Prostate gland (tissue), 2 donors: ENCODE data around the gene EIF4A3. TPM values are rescaled to one million over a fixed set of nuclear protein-coding genes. Genes with fewer than 3 reads are reported as not detected.

Source experiments
- DNase-seq: peaks from one replicate; pipeline ENCODE4 v3.0.0-alpha.2; 2019; ENCODE audit warnings: low spot score
- H3K27ac ChIP-seq, 2 donors: fragments of 200-600 bp; sonication (generic); 2 replicates each; pipeline ENCODE4 v1.5.1; 2017 to 2019
- H3K27me3 ChIP-seq: fragments of 200-600 bp; sonication (generic); replicated peaks from 2 replicates; pipeline ENCODE4 v1.5.1; 2019; ENCODE audit not compliant: insufficient read depth
- H3K36me3 ChIP-seq, 2 donors: fragments of 200-600 bp; sonication (generic); 1 replicate in 1 of 2; 2 replicates in 1 of 2; pipeline versions ENCODE4 v1.5.1 to v1.8.1; 2017 to 2019
- H3K4me1 ChIP-seq: fragments of 200-600 bp; sonication (generic); replicated peaks from 2 replicates; pipeline ENCODE4 v1.5.1; 2019
- H3K4me3 ChIP-seq, 2 donors: fragments of 200-600 bp; sonication (generic); 2 replicates each; pipeline ENCODE4 v1.5.1; 2017 to 2019
- H3K9me3 ChIP-seq: fragments of 200-600 bp; sonication (generic); 2 replicates; pipeline ENCODE4 v1.5.1; 2017
- POLR2A ChIP-seq: fragments of 450-650 bp; IDR thresholded peaks from one replicate; pipeline ENCODE4 v1.6.1; 2016; ENCODE audit warnings: antibody characterized with exemption, mild to moderate bottlenecking
- POLR2AphosphoS5 ChIP-seq: sonication (generic); formaldehyde crosslinking; IDR thresholded peaks from one replicate; pipeline ENCODE4 v1.6.1; 2017; ENCODE audit warnings: antibody characterized with exemption
- WGBS: methylation state at CpG from one replicate; pipeline ENCODE4 v1.1.5; 2018; 5-methylcytosine and 5-hydroxymethylcytosine counted together
- intact Hi-C: fragments of 100-400 bp; cut with DNase I; formaldehyde crosslinking; loops from one replicate; pipeline ENCODE4 v1.14.2; 2022
- total RNA-seq, 2 donors: library from RNA; depleted of rRNA; stranded (reverse); fragments of >200 nt; gene quantifications; one replicate each; pipeline ENCODE4 v1.1.0, GENCODE V29; 2016
- TF ChIP-seq, protein P1 (sequence below), 4 experiments: fragments of 200-600 bp in 2 of 4; fragments of 450-650 bp in 2 of 4; sonication (generic) in 2 of 4; IDR thresholded peaks; 1 replicate in 3 of 4; 2 replicates in 1 of 4; pipeline ENCODE4 v1.5.1; 2016 to 2019; ENCODE audit warnings: antibody characterized with exemption in 4 of 4, mild to moderate bottlenecking in 2 of 4, moderate library complexity in 2 of 4

EIF4A3 gene
- total RNA-seq, 2 donors from 2014 or later: 69.7 to 72.9 TPM

DNA sequence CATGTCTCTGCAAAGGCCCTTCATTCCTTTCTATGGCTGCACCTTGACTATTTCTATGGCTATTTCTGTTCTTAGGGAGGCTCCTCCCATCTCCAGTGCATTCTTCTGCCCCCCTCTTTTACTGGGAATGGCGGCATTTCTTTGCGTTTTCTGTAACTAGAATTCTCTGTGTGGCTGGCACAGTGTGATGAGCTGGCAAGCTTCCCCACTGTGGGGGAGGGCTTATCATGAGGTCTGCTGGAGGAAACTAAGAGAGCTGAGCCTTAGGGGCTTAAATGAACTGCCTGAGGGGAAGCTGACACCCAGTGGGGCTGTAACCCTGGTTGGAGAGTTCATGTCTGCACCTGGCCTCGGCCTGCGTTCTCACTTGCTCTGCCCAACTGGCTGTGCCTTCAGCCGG lies 21.4 kb upstream of the EIF4A3 start:
- Histone ChIP-seq H3K9me3 (no peaks in the 10 kb centered on the region), H3K36me3 (no peaks in the 10 kb centered on the region), H3K4me3 (no peak overlapping the region), H3K27ac (no peak overlapping the region), H3K4me1 (no peaks in the 10 kb centered on the region), H3K27me3 (no peaks in the 10 kb centered on the region)
- TF ChIP-seq, protein P1, sequence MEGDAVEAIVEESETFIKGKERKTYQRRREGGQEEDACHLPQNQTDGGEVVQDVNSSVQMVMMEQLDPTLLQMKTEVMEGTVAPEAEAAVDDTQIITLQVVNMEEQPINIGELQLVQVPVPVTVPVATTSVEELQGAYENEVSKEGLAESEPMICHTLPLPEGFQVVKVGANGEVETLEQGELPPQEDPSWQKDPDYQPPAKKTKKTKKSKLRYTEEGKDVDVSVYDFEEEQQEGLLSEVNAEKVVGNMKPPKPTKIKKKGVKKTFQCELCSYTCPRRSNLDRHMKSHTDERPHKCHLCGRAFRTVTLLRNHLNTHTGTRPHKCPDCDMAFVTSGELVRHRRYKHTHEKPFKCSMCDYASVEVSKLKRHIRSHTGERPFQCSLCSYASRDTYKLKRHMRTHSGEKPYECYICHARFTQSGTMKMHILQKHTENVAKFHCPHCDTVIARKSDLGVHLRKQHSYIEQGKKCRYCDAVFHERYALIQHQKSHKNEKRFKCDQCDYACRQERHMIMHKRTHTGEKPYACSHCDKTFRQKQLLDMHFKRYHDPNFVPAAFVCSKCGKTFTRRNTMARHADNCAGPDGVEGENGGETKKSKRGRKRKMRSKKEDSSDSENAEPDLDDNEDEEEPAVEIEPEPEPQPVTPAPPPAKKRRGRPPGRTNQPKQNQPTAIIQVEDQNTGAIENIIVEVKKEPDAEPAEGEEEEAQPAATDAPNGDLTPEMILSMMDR (IDR thresholded peaks at IDR 0.05): no peak
- no peak for TF ChIP-seq POLR2A
- intact Hi-C loops: no loop called here
- DNase-seq: no peak
- 72% methylated on average over 5 of the region's 5 CpGs for WGBS

DNA sequence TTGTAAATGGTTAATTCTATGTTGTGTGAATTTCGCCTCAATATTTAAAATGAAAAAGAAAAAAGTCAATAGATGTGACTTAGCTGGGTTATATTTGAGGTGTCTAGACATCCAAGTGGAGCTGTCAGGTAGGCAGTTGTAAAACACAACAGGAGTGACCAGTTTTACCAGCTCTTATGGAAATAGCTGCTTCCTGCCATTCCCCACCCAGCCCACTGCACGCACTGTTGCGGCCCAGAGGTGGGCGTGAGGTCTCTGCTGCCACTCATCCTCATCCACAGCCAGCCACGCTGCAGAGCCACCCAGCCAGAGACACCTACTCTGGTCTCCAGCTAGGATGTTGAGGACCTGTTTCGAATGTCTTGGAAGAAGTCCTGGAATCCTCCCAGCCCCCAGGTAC lies 19.5 kb upstream of the EIF4A3 start:
- H3K4me3 ChIP-seq: no peak overlapping the region
- no peaks in the 10 kb centered on the region for H3K27me3 ChIP-seq
- H3K4me1 ChIP-seq: no peaks in the 10 kb centered on the region
- intact Hi-C loops: no loop called here
- 72% methylated on average over 6 of the region's 6 CpGs for WGBS
- DNase-seq: no peak
- no peak overlapping the region for H3K27ac ChIP-seq
- H3K36me3 ChIP-seq: no peaks in the 10 kb centered on the region
- TF ChIP-seq POLR2A (no peak), POLR2AphosphoS5 (peak; percentile 16)
- TF ChIP-seq, protein P1 (IDR thresholded peaks at IDR 0.05): no peak
- no peaks in the 10 kb centered on the region for H3K9me3 ChIP-seq

DNA sequence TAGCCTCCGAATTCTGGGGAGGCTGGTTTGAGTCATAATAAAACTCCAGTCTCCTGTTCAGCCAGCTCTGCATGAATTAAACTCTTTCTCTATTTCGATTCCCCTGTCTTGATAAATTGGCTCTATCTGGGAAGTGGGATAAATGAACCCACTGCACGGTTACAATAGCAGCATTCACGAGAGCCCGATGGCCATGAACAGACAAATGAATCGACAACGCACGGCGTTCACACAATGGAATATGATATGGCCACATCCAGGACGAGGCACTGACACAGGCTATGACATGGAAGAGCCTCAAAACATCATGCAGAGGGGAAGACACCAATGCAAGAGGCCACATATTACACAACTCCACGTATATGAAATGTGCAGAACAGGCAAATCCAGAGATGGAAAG lies 17.3 kb upstream of the EIF4A3 start:
- H3K4me3 ChIP-seq: no peak overlapping the region
- intact Hi-C loops: no loop called here
- H3K36me3 ChIP-seq: no peaks in the 10 kb centered on the region
- no peaks in the 10 kb centered on the region for H3K4me1 ChIP-seq
- H3K27ac ChIP-seq: no peak overlapping the region
- TF ChIP-seq POLR2AphosphoS5 (no peak), POLR2A (no peak)
- TF ChIP-seq, protein P1 (IDR thresholded peaks at IDR 0.05): no peak
- DNase-seq: no peak
- H3K27me3 ChIP-seq: no peaks in the 10 kb centered on the region
- no peaks in the 10 kb centered on the region for H3K9me3 ChIP-seq
- WGBS: 83% methylated on average over 11 of the region's 11 CpGs

DNA sequence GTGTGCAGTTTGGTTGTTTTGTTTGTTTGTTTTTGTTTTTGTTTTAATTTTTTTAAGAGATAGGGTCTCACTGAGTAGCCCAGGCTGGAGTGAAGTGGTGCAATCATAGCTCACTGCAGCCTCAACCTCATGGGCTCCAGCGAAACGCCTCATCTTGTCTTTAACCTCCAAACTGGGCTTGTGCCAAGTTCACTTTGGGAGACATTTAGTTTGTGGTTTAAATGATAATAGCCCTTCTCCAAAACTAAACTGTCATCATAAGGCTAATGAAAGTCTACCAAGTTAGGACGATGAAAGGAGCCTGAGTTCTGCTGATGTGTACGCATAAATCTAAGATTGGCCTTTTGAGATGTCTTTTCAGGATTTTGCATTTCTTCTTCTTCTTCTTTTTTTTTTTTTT lies 16.4 kb upstream of the EIF4A3 start:
- TF ChIP-seq POLR2AphosphoS5: no peak
- intact Hi-C loops: no loop called here
- H3K36me3 ChIP-seq: no peaks in the 10 kb centered on the region
- H3K4me1 ChIP-seq: no peaks in the 10 kb centered on the region
- no peak for DNase-seq
- no peak overlapping the region for H3K27ac ChIP-seq
- H3K4me3 ChIP-seq: no peak overlapping the region
- WGBS: 79% methylated on average over 4 of the region's 4 CpGs
- H3K9me3 ChIP-seq: no peaks in the 10 kb centered on the region
- no peaks in the 10 kb centered on the region for H3K27me3 ChIP-seq

DNA sequence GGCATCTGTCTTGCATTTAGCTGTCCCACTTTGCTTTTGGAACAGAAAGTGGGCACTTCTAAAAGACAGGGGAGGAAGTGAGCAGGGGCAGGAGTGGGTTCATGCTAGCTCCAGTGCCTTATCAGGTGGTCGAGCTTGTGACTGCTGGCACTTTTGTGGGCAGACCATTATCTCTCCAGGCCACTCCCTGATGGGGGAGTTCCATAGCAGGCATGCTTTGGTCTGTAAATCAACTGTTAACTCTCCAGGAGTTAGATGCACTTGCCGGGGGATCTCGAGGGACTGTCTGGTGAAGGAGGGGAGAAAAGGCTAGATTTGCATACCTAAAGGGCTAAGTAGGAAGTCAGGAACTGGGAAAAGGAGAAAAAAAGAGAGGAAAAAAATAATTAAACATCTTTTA lies 13.6 kb upstream of the EIF4A3 start:
- TF ChIP-seq POLR2AphosphoS5 (no peak), POLR2A (no peak)
- TF ChIP-seq, protein P1 (IDR thresholded peaks at IDR 0.05): no peak
- H3K27ac ChIP-seq: no peak overlapping the region
- intact Hi-C loops: no loop called here
- no peaks in the 10 kb centered on the region for H3K27me3 ChIP-seq
- DNase-seq: no peak
- WGBS: 67% methylated on average over 3 of the region's 3 CpGs
- no peak overlapping the region for H3K4me3 ChIP-seq
- H3K9me3 ChIP-seq: no peaks in the 10 kb centered on the region
- H3K4me1 ChIP-seq: no peaks in the 10 kb centered on the region
- no peaks in the 10 kb centered on the region for H3K36me3 ChIP-seq
